HG03095 (cell line): Measurements from ENCODE around the gene CFAP77.
"Not testable (repeated sequence)": the region's sequence is repeated elsewhere in the genome, so short reads cannot be mapped to it uniquely, and the experiment has no call there.

Experiments
- ATAC-seq: cut with Tn5 transposase; IDR thresholded peaks from one replicate; pipeline ENCODE4 v1.9.1; 2021; ENCODE audit warnings: moderate library complexity; ENCODE audit not compliant: unreplicated experiment

The CFAP77 gene

DNA sequence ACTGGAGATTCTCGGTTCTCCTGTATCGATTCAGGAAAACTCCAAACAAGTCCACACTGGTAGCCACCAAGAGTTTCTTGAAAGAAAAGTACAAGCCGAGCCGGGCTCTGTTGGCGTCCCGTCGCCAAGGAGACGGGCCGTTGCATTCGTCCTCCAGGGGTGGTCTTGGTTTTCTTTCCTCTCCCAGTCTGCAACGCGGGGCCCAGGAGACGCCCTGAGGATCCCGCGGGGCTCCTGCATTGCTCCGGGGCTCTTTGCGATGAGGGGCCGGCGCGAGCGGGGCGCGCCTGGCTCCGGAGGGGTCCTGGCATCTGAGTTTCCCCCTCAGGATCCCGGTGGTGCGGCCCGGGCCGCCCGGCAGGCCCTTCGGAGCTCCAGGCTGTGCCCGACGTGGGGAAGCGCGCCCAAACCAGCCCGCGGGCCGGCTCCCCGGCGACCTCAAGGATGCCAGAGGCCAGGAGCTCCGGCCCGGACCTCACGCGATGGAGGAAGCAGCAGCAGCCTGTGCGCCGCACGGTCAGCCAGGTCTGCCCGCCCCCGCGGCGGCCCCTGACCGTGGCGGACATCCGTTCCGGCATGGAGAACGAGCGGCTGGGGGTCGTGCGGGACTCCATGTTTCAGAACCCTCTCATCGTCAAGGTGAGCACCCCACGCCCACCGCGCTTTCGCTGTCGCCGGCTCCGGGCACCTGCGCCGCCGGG, at the start of gene CFAP77:
TSS of gene CFAP77 (plus strand) at position 384 of the 701 bp plus-strand sequence. CDS start at position 445, 61 bp downstream.
- ATAC-seq = no peak

DNA sequence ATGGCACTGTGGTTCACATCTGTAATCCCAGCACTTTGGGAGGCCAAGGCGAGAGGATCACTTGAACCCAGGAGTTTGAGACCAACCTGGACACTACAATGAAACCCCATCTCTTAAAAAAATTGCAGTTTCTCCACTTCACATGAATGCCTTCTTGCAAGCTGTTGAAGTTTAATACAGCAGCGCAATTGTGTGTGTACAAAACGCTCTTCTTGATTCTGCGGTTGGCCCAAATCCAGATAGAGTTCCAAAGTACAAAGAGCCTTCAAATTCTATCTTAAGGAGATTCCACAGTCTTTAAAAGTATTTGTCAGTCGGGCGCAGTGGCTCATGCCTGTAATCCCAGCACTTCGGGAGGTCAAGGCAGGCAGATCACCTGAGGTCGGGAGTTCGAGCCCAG, 45.9 kb upstream of the CFAP77 start:
- ATAC-seq = no peak

DNA sequence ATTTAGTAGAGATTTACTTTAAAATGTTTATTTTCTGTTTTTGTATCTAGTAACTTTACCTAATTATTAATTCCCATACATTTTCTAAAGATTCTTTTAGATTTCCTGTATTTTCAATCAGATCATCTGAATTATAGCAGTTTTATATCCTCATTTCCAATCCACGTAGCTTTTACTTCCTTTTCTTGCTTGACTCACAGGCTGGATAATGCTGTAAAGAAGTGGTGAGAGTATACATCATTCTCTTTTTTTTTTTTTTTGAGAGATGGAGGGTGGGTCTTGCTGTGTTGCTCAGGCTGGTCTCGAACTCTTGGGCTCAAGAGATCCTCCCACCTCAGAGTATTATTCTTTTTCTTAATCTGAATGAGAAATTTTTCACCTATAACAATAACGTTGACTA, 44.0 kb upstream of the CFAP77 start:
- ATAC-seq = no peak

DNA sequence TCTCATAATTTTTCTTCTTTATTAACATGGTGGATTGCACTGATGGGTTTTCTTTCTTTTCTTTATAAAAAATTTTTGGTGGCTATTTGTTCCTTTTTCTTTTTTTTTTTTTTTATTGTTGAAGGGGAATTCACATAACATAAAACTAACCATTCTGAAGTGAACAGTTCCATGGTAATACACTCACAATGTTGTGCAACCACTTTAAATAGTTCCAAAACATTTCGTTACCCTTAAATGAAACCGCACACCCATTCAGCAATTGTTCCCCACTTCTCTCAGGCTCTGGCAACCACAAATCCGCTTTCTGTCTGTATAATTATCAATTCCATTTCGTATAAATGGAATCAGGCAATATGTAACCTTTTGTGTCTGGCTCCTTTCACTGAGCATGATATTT, 43.5 kb upstream of the CFAP77 start:
- ATAC-seq = no peak

DNA sequence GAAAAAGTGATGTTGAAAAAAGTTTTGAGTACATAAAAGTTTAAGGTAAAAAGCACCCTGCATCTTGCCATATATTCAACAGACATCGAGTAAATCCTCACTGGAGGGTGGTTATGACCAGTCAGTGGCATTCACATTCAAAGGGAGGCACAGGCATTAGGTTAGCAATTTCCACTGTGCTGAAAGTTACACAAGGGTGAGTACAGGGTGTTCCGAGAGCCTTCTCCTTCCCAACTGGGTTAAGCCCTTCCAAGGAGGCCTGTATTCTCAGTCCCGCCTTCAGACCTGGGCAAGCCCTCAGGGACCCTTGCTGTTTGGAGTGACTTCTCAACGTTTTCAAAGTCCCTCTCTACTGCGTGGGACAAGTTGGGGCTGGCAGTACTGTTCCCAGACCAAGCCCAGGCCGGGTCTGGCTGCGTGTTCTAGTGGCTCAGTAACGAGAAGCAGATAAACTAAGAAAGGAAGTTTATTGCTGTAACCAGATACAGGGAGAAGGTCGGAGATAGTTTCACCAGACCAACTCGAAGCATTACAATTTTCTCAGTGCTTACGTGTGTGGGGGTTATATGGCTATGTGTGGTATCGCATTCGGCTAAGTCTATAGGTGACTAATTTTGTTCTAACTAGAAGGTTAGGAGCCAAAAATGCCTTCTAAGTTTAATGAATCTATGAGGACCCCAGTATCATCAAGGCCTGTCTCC, 42.2 kb upstream of the CFAP77 start:
- ATAC-seq = no peak

DNA sequence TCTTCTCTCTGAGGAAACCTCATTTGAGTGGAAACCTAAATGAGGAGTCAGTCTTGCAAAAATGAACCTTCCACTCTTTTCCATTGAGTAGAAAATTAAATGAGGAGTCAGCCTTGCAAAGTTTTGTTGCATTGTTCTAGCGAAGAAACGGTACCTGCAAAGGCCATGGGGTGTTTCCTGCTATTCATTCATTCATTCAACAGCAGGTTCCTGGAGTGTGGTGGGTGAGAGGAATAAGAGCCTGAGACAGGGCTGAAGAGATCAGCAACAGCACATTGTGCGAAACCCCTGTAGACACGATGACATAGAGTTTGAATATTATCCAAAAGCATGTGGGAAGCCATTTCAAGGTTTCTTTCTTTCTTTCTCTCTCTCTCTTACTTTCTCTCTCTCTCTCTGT, 40.6 kb upstream of the CFAP77 start:
- ATAC-seq = no peak

DNA sequence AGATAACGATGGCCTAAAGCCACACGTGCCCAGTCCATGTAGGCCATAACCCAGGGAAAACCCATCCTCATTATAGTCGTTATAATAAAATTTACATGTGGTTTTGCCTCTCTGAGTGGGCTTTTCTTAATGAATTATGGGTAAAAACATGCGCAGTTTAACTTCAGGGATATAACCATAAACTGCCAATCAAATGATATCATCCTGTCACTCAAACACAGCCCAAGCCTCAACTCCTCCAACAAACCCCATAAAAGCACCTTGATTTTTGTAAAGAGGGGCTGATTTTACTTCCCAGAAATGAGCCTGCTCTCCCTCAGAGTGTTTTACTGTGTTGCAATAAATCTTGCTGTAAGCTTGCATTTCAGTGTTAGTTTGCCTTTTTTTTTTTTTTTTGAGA, 39.4 kb upstream of the CFAP77 start:
- no peak for ATAC-seq

DNA sequence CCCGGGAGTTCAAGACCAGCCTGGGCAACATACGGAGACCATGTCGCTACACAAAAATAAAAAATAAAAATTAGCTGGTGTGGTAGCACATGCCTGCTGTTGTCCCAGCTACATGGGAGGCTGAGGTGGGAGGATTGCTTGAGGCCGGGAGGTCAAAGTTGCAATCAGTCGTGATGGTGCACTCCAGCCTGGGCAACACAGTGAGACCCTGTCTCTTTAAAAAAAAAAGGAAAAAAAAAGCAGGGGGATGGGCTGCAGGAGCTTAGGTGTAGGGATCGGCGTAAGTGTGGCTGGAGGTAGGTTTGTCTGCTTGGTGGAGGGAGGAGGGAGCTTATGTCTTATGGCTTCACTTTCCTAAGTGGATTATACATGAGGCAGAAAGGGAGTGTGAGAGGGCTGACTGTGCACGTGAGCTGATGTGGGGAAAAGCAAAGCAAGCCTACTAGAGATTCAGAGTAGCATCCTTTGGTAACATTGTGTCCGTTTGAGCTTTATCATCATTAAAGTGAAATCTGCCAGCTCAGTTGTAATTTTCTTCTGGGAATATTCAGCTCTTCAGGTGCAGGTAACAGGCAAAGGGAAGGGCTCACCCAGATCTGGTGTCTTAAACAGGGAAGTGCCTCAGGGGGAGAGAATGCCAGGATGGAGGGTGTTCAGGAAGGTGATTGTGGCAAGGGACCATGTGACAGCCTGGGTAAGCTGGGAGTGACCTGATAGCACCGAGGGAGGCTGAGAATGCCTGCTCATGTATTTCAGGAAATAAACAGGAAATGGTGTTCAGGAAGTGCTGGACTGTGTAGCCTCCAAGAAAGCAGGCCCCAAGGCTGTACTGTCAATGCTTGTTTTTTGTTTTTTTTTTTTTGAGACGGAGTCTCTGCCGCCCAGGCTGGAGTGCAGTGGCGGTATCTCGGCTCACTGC, 37.6 kb upstream of the CFAP77 start:
- no peak for ATAC-seq

DNA sequence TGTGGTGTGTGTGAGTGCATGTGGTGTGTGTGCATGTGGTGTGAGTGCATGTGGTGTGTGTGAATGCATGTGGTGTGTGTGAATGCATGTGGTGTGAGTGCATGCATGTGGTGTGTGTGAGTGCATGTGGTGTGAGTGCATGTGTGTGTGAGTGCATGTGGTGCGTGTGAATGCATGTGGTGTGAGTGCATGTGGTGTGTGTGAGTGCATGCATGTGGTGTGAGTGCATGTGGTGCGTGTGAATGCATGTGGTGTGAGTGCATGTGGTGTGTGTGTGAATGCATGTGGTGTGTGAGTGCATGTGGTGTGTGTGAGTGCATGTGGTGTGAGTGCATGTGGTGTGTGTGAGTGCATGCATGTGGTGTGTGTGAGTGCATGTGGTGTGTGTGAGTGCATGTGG, 32.2 kb upstream of the CFAP77 start:
- ATAC-seq = not testable (repeated sequence)

DNA sequence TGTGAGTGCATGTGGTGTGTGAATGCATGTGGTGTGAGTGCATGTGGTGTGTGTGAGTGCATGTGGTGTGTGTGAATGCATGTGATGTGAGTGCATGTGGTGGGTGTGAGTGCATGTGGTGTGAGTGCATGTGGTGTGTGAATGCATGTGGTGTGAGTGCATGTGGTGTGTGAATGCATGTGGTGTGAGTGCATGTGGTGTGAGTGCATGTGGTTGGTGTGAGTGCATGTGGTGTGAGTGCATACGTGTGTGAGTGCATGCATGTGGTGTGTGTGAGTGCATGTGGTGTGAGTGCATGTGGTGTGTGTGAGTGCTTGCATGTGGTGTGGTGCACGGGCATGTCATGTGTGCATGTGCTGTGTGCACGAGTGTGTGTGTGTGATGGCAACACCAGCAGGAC, 31.6 kb upstream of the CFAP77 start:
- not testable (repeated sequence) for ATAC-seq

DNA sequence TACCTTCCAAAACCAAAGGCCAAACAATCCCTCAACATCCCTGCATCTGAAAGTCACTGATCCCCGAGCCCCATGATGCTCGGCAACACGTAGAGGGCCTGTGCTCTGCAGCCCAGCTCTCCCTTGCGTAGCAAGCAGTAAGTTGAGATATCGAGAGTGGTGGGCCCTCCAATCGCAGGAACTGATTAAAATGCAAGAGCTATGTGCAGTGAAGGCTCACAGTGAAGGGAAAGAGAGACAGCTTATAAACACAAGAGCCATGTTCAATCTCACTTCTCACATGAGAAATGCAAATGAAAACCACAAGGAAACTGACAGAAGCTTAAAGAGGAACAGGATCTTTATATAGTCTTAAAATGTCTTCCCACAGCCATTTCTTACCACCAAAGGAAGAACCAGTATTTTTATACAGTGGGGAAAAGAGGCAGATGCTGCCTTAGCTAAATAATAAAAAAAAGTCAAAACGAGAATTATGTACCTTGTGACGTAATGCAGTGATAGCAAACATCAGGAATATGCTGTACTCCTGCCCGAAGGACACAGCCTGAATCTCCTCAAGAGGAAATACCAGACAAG, 28.0 kb upstream of the CFAP77 start:
- peak; percentile 56 for ATAC-seq

DNA sequence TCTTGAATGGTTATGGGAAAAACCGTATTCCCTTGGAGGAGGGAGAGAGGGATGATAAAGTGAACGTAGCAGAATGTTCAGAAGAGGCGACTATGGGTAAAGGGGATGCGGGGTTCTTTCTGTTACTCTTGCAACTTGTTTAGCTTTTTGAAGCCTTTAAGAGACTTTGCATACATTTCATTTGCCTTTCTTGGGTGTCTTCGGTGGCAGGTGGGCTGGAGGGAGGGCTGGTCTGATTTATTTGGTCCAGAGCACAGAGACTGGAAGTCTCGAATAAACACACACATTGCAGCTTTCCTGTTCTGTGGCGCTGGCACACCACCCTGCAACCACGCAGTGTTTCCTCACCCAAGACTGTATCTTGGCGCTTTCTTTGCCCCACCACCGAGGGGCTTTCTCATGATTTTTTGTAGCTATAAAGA, 26.5 kb upstream of the CFAP77 start:
- no peak for ATAC-seq

DNA sequence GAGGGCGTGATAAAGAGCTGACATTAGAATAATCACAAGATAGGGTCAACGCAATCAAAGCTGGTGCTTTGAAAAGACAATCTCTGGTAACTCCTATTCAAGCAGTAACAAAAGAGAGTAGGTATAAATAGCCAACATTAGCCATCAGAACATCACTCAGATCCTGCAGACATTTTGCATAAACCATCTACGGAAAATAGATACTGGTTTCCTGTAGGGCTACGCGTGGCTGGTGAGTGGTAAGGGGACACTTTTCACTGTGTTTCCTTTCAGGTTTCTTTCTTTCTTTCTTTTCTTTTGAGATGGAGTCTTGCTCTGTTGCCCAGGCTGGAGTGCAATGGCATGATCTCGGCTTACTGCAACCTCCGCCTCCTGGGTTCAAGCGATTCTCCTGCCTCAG, 25.6 kb upstream of the CFAP77 start:
- ATAC-seq = peak; percentile 51

DNA sequence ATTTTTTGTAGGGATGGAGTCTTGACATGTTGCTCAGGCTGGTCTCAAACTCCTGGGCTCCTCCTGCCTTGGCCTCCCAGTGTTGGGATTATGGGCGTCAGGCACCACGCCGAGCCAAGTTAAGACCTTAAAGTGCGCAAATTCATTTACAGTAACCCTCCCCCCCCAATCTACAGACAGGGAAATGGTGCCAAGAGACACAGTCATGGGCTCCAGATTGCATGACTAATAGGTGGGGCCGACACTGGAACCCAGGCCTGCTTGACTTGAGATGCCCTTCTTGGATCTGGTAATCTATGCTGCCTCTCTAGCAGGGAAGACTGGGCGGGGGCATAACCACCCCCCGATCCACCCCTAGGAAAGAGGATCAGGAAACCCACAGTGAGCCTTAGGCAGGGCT, 22.9 kb upstream of the CFAP77 start:
- no peak for ATAC-seq

DNA sequence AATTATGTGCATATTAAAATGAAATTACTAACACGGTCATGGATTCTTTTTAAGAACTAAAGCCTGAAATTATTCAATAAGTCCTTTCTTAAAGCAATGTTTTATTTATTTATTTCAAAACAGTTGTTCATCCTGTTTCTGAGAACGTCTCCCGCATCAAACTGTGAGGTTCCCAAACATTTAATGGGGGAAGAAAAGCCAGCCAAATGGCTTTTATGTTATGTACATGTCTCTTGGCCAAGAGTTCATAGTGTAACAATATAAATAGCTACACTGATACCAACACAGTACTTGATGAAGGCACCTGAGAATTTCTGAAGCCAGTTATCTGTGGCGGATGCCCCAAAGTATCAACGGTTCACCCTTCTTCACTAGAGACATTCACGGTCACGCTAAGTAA, 19.0 kb upstream of the CFAP77 start:
- no peak for ATAC-seq

DNA sequence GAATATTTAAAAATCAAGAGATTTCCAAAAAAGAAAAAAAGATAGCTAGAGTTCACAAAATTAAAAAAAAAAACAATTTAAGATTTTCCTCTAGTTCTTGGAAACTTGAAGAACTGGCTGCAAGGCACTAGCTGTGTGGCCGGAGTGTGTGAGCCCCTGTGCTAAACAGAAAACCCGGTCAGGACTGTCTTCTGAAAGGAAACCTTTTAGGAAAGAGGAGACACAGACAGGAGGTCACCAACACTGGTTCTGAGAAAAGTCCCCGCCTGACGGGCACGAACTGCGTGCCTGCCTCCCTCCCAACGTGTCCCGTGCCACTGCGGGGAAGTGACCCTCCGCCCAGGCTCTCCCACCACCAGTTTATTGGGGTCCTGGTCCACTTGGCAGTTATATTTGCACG, 18.6 kb upstream of the CFAP77 start:
- ATAC-seq = no peak

DNA sequence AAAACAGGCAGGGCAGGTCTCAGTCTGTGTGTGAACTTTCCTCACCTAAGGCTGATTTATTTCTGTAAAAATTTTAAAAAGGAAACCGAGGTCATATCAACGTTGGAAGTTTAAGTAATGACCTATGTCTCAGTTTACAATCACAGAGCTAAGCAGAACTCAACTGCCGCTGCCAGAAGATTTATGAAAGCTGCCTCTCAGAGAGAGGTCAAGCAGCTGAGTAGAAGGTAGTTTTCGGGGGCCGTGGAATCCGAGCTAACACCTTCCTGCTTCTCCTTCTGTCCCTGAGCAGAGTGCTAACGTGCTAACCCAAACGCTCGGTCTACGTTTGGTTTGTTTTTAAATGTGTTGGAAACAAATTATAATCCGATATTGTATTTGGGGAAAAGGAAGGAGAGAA, 14.5 kb upstream of the CFAP77 start:
- no peak for ATAC-seq

DNA sequence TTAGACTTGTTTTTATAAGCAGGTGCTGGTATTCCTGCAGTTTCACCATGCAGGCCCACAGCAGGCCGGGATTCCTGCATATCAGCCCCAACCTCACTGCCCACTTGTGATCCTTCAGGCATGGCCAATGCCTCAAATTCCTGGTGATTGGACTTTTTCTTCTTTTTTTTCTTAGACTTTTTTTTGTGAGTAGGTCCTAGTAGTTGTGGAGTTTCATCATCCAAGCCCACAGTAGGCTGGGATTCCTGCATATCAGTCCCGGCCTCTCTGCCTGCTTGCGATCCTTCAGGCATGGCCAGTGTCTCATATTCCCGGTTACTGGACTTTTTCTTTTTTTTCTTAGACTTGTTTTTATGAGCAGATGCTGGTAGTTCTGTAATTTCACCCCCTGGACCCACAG, 8.2 kb upstream of the CFAP77 start:
- ATAC-seq = no peak

DNA sequence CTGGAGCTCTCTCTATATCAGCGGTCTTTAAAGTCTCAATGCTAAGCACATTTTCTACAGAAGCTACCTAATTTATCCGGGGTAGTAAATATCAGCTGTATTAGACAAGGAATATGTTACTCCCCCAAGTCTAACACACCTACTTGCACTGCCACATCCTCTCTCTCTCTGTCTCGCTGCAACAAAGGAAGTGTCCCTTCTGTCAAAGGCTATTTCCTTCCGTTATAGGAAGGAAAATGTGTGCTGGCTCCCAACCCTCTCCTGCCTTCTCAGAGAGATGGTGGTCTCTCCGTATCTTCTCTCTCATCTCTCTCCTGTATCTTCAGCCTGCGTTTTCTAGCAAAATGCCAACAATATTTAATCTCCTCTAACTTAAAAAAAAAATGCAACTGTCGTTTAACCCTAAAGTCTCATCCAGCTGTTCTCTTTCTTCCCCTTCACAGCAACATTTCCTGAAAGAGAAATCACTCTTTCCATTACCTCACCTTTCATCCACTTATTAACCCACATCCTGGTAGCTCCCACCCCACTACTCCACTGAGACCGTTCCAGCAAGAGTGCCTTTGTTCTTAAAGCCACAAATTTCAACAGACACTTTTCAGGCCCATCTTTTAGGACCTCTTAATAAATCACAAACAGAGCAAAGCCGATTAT, 5.7 kb upstream of the CFAP77 start:
- no peak for ATAC-seq

DNA sequence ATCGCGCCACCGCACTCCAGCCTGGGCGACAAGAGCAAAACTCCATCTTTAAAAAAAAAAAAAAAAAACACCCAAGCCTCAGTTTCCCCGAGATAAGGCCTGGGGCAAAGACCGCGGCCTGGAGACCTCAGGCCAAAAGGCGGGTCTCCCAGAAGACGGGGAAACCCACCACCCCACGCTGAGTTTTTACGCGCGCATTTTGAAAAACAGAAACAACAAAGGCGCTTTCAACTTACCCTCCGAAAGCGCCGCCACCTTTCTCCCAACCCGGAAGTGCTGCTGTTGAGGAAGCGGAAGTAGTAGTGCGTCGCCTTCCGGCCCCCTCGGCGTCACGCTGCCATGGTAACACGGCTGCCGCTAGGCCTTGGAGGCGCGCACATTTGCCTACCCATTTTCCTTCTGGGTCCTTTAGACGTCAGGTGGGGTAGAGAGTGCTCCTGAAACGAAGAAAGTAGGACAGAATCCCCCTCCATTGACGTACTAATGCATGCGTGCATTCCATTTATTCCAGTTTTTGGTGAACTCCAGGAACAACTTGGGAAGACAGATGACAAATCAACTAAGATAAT, 3.4 kb upstream of the CFAP77 start, which contains the start of gene TTF1:
TSS of gene TTF1 (minus strand) at position 287 of the 569 bp plus-strand sequence. CDS start 4,019 bp downstream, outside the sequence.
- ATAC-seq = peak; percentile 67
